ENCODE data around the gene CACNB4.
"Not testable (repeated sequence)": the region's sequence is repeated elsewhere in the genome, so short reads cannot be mapped to it uniquely, and the experiment has no call there.

CACNB4 gene

DNA sequence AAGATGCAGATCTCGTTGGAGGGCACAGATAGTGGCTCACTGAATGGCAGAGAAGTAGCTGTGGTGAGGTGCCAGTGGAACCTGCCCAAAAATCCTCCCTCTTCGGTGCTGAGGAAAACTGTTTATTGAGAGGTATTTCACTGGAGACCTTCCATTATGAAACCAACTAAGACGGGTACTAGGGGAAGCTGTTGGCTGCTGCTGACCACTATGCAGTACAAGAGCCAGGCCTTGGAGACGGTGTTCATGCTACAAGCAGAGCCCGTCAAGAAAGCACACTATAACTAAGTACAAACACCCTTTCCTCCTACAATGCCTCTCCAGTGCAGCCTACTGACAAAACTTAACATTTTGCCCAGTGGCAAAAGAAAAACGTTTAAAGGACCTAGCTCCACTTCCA lies 275.2 kb downstream of the CACNB4 start:
- DNase-seq (ENCODE audit: low read depth), result no peak

DNA sequence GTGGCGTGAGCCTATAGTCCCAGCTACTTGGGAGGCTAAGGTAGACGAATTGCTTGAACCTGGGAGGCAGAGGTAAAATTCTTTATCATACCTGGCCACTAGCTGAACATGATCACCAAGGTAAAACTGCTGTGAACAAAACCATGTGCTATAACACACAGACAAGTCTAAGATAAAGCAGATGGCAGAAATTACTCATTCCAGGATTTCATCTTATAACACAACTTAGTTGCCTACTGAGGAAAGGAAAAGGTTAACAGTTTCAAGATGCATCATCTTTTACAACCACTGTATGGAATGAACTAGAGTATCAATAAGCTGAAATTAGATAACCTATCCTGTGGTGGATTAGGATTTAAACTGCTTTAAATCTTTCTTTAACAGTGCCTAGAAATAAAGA lies 278.9 kb downstream of the CACNB4 start:
- DNase-seq (ENCODE audit: low read depth), result no peak

- DNase-seq (ENCODE audit: low read depth), result no peak
These were observed 280.9 kb downstream of the CACNB4 start for GRCh38 chr2:151817929-151818328.

GRCh38 chr2:151816843-151817242 lies 282.0 kb downstream of the CACNB4 start:
- DNase-seq (ENCODE audit: low read depth), result no peak

DNA sequence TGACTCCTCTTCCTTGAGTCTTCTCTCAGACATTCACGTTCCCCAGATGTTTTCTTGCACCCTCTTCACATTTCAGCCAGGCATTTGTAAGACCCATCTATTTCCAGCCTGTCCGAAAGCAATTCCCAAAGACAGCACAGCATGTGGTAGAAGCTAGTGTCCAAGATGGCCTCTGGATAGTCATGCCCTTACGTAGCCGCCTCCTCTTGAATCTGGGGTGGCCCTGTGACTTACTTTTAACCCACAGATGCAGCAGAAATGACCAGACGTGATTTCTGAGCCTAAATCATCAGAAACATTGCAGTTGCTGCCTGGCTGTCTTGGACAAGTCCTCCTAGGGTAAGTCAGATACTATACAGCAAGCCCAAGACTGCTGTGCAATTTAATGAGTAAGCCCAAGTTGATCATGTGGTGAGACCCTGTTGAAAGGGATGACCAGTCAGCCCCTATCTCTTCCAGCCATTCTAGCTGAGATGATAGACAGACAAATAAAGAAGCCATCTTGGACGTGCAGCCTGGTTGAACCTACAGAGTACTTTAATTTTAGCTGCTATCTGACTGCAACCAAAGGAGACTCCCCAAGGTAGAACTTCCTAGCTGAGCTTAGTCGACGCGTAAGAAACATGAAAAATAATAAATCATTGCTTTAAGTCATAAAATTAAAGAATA lies 282.9 kb downstream of the CACNB4 start:
- DNase-seq (ENCODE audit: low read depth), result no peak

- no peak for DNase-seq (ENCODE audit: low read depth)
These were observed 288.4 kb downstream of the CACNB4 start for GRCh38 chr2:151810489-151810888.

- no peak for DNase-seq (ENCODE audit: low read depth)
These were observed 289.8 kb downstream of the CACNB4 start for GRCh38 chr2:151809073-151809383.

DNA sequence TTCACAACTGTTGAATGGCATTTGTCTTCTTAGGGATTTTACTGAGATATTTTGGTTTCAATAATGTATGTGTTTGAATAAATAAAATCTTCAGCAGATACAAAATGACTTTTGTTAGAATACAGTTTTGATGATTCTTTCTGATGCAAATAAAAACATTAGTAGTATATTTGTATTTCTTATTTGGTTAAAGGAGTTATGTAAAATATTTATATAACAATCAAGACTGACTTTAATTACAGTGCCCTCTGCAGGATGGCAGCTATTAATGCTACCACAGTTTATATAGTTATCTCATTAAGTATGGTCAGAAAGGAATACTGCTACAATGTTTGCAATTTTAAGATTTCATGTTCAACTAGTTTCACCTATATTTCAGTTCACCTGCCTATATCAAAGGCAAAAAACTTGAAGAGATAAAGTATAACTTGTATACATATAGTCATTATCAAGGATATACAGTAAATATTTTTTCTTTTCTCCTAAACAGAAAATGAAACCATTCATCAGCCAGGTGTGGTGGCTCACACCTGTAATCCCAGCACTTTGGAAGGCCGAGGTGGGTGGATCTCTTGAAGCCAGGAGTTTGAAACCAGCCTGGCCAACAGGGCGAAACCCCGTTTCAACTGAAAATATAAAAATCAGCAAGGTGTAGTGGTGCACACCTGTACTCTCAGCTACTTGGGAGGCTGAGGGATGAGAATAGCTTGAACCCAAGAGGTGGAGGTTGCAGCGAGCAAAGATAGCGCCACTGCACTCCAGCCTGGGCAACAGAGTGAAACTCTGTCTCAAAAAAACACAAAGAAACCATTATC lies 290.4 kb downstream of the CACNB4 start:
- no peak for DNase-seq (ENCODE audit: low read depth)

GRCh38 chr2:151805961-151806360 lies 292.9 kb downstream of the CACNB4 start:
- no peak for DNase-seq (ENCODE audit: low read depth)

DNA sequence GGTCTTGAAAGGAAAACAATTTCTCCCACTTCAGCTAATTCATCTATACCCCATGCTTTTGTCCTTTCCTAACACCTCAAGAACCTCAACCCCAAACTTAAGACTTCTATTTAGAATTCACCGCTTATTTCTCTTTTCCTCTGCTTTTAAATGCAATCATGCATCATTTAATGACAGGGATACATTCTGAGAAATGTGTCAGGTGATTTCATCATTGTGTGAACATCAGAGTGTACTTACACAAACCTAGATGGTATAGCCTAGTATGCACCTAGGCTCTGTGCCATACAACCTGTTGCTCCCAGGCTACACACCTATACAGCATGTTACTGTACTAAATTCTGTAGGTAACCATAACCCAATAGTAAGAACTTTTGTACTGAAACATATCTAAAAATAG lies 293.5 kb downstream of the CACNB4 start:
- no peak for DNase-seq (ENCODE audit: low read depth)

DNA sequence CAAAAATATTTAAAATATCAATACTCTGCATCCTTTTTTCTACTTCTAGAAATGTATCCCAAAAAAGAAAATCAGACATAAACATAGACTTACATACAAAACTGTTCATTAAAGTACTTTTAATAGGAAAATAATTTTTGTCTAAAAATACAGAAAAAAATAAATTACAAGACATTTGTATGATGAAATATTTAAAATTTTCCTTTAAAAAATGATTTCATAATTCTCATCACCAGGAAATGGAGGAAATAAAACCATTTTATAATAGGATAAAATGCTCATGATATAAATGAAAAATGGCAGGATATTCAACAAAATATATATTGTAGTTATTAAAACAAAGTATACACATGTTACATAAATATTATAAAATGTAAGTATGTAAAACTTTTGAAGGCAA lies 295.0 kb downstream of the CACNB4 start:
- DNase-seq (ENCODE audit: low read depth), result no peak

DNA sequence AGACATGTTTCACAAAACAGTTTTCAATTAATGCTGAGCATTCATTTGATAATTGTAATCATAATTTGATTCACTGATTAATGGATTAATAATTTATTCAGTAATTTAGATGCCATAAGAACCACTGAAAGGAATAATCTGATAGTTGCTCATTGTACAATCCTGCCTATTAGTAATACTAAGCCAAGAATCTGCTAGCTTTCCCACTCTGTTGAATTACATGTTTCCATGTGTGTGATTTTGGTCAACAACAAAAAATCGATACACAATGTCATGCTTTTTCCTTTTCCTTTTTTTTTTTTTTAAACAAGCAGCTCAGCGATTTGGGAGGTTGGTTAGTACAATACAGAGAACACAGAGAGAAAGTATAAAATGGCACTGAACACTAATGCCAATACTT lies 296.5 kb downstream of the CACNB4 start:
- no peak for DNase-seq (ENCODE audit: low read depth)

GRCh38 chr2:151799886-151800292 lies 299.0 kb downstream of the CACNB4 start:
- no peak for DNase-seq (ENCODE audit: low read depth)

GRCh38 chr2:151796774-151797173 lies 302.1 kb downstream of the CACNB4 start:
- no peak for DNase-seq (ENCODE audit: low read depth)

- no peak for DNase-seq (ENCODE audit: low read depth)
These were observed 303.1 kb downstream of the CACNB4 start for GRCh38 chr2:151795646-151796240.

GRCh38 chr2:151794422-151794821 lies 304.4 kb downstream of the CACNB4 start:
- not testable (repeated sequence) for DNase-seq (ENCODE audit: low read depth)

- DNase-seq (ENCODE audit: low read depth), result no peak
These were observed 305.7 kb downstream of the CACNB4 start for GRCh38 chr2:151793123-151793522.

DNA sequence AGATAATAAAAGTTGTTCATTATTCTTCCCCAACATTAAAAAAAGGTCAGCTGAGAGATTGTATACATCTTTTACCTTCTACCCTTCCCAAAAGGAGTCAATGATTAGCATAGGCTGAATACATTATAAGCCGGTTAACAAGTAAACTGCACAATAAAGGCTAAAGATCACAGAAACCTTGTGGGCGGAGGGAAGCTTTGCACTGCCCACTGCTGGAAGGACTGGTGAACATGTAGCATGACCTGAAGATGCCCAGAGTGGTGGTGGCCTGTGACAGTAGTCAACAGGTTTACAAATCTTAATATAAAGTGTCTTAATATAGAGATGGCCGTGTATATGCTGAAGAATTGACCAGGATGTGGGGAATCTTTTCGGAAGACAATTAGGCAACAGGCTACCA lies 306.3 kb downstream of the CACNB4 start:
- DNase-seq (ENCODE audit: low read depth), result no peak

DNA sequence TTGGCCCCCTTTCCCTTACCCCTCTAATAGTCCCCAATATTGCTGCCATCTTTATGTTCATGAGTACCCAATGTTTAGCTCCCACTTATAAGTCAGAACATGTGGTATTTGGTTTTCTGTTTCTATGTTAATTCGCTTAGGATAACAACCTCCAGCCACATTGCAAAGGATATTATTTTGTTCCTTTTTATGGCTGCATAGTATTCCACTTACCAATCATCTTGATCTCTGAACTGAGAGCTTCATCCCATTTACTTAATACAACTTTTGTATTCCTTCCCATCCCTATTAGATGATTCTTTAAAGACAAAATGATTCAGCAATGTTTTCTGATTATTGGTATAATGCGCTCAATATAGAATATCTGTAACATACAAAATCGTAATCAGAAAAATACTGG lies 307.3 kb downstream of the CACNB4 start:
- DNase-seq (ENCODE audit: low read depth), result no peak

- DNase-seq (ENCODE audit: low read depth), result no peak
These were observed 308.2 kb downstream of the CACNB4 start for GRCh38 chr2:151790689-151791088.

GRCh38 chr2:151789055-151789834 lies 309.6 kb downstream of the CACNB4 start:
- no peak for DNase-seq (ENCODE audit: low read depth)

GRCh38 chr2:151786483-151786882 lies 312.4 kb downstream of the CACNB4 start:
- DNase-seq (ENCODE audit: low read depth), result no peak

GRCh38 chr2:151786077-151786476 lies 312.8 kb downstream of the CACNB4 start:
- no peak for DNase-seq (ENCODE audit: low read depth)

Data from stimulated activated CD8-positive, alpha-beta memory T cell treated with anti-CD3 and anti-CD28 coated beads, Interleukin-15, amount 100 ng/mL, for 24 hours (primary cell).